SH-SY5Y (cell line): ENCODE results near the gene TIGD7.

Experiments used
- GATA2 ChIP-seq: IDR thresholded peaks from 2 replicates; pipeline ENCODE4 v1.6.1; 2011; ENCODE audit warnings: mild to moderate bottlenecking, low read depth, low read length
- GATA3 ChIP-seq: IDR thresholded peaks from 2 replicates; pipeline ENCODE4 v1.6.1; 2011; ENCODE audit warnings: low read depth, mild to moderate bottlenecking, low read length, moderate library complexity

GRCh38 chr16:3295209-3295608, 10.0 kb downstream of the TIGD7 start:
- TF ChIP-seq GATA2 (no peak), GATA3 (no peak)
